CD4-positive, CD25-positive, alpha-beta regulatory T cell (primary cell): ENCODE results near the gene NFYA. TPM values are rescaled to one million over a fixed set of nuclear protein-coding genes. Genes with fewer than 3 reads are reported as not detected.
A peak's percentile ranks its signal among the peaks of the same experiment; 100 is the strongest.
"Not testable (repeated sequence)": the region's sequence is repeated elsewhere in the genome, so short reads cannot be mapped to it uniquely, and the experiment has no call there.

Source experiments
- ATAC-seq, 2 donors: fragments of 150-1000 bp; cut with Tn5 transposase; one replicate each; pipeline ENCODE4 v1.10.0; 2021; ENCODE audit warnings: low read depth in 2 of 2, moderate number of reproducible peaks in 2 of 2, moderate library complexity in 1 of 2
- DNase-seq, 3 donors: peaks; one replicate each; pipeline versions ENCODE4 v3.0.0 to v3.0.0-alpha.2; 2012 to 2022; ENCODE audit warnings: mixed read lengths in 1 of 3
- H3K27ac ChIP-seq: one replicate; pipeline ENCODE4 v1.7.0; 2013; ENCODE audit warnings: mild to moderate bottlenecking, low read length; ENCODE audit not compliant: insufficient read depth, poor library complexity, severe bottlenecking
- H3K27me3 ChIP-seq: one replicate; pipeline ENCODE4 v1.7.0; 2013; ENCODE audit warnings: low read length; ENCODE audit not compliant: control insufficient read depth, insufficient read depth
- H3K36me3 ChIP-seq: one replicate; pipeline ENCODE4 v1.7.0; 2013; ENCODE audit warnings: mild to moderate bottlenecking, low read length, moderate library complexity; ENCODE audit not compliant: control insufficient read depth, insufficient read depth
- H3K4me1 ChIP-seq: 2 replicates; pipeline ENCODE4 v1.7.0; 2013; ENCODE audit warnings: mild to moderate bottlenecking, low read length; ENCODE audit not compliant: insufficient read depth, control insufficient read depth, poor library complexity, severe bottlenecking
- H3K4me3 ChIP-seq: one replicate; pipeline ENCODE4 v1.7.0; 2013; ENCODE audit warnings: low read depth, mild to moderate bottlenecking, low read length, moderate library complexity
- H3K9me3 ChIP-seq, 2 experiments: 1 replicate in 1 of 2; 2 replicates in 1 of 2; pipeline ENCODE4 v1.7.0; 2013; ENCODE audit warnings: low read length in 2 of 2, mild to moderate bottlenecking in 1 of 2, moderate library complexity in 1 of 2; ENCODE audit not compliant: control insufficient read depth in 2 of 2
- H3K27ac Mint-ChIP-seq, 3 donors: one replicate each; pipeline ENCODE4 v1.8.0; 2020 to 2022; ENCODE audit warnings: mild to moderate bottlenecking in 3 of 3, mixed read lengths in 3 of 3, moderate library complexity in 2 of 3
- H3K27me3 Mint-ChIP-seq: one replicate; pipeline ENCODE4 v1.8.0; 2022; ENCODE audit warnings: mild to moderate bottlenecking, mixed read lengths
- H3K36me3 Mint-ChIP-seq: one replicate; pipeline ENCODE4 v1.8.0; 2020; ENCODE audit warnings: mixed read lengths
- H3K4me1 Mint-ChIP-seq, 4 donors: one replicate each; pipeline ENCODE4 v1.8.0; 2020 to 2022; ENCODE audit warnings: mixed read lengths in 4 of 4, mild to moderate bottlenecking in 1 of 4
- H3K4me3 Mint-ChIP-seq, 4 donors: one replicate each; pipeline ENCODE4 v1.8.0; 2020 to 2022; ENCODE audit warnings: mild to moderate bottlenecking in 4 of 4, mixed read lengths in 4 of 4, moderate library complexity in 3 of 4
- H3K9me3 Mint-ChIP-seq, 7 donors: one replicate each; pipeline ENCODE4 v1.8.0; 2020 to 2022; ENCODE audit warnings: mixed read lengths in 7 of 7, mild to moderate bottlenecking in 3 of 7, moderate library complexity in 2 of 7
- polyA plus RNA-seq, 4 donors: library from polyadenylated mRNA; unstranded; fragments of 300-500 nt; fragmentation: Illumina TruSeq; gene quantifications; one replicate each; pipeline ENCODE4 v1.2.3, GENCODE V29; 2021
- total RNA-seq: library from RNA; stranded (reverse); gene quantifications from one replicate; pipeline ENCODE4 v1.2.3, GENCODE V29; 2022

Gene NFYA
- total and polyA plus RNA-seq, 5 donors from 2014 or later: 15.9 to 37.9 (median 22.5) TPM

- peak in 1 of 3 donors; percentile 27 for DNase-seq
- H3K36me3 Mint-ChIP-seq: peaks cover 35% of the 10 kb centered on the region
- H3K36me3 ChIP-seq: peaks cover 48% of the 10 kb centered on the region
These were observed 28.1 kb downstream of the NFYA start for GRCh38 chr6:41100871-41101287.

GRCh38 chr6:41103847-41104246 lies 31.1 kb downstream of the NFYA start:
- no peak overlapping the region for H3K4me3 Mint-ChIP-seq
- H3K9me3 ChIP-seq: no peaks in the 10 kb centered on the region
- H3K27ac Mint-ChIP-seq: no peak overlapping the region
- H3K9me3 Mint-ChIP-seq: peaks cover 0 to 1% (median 0%) of the 10 kb centered on the region in 7 donors
- DNase-seq: peak in 1 of 3 donors; percentile 4
- no peak overlapping the region for H3K4me3 ChIP-seq
- H3K4me1 Mint-ChIP-seq: peaks cover 0 to 13% (median 0%) of the 10 kb centered on the region in 4 donors
- H3K27me3 Mint-ChIP-seq: no peaks in the 10 kb centered on the region
- no peak overlapping the region for H3K27ac ChIP-seq
- no peaks in the 10 kb centered on the region for H3K27me3 ChIP-seq
- peaks cover 18% of the 10 kb centered on the region for H3K36me3 ChIP-seq
- no peaks in the 10 kb centered on the region for H3K4me1 ChIP-seq
- H3K36me3 Mint-ChIP-seq: peaks cover 12% of the 10 kb centered on the region
- ATAC-seq: no peak

More at GRCh38 chr6:41100871-41101287, 28.1 kb downstream of the NFYA start:
- Mint-ChIP-seq H3K27ac (peak overlapping the region in 1 of 3 donors; percentile 74), H3K9me3 (peaks cover 0 to 2% (median 0%) of the 10 kb centered on the region in 7 donors), H3K4me3 (no peak overlapping the region), H3K4me1 (peaks cover 0 to 16% (median 9%) of the 10 kb centered on the region in 4 donors), H3K27me3 (no peaks in the 10 kb centered on the region)
- no peaks in the 10 kb centered on the region for H3K27me3 ChIP-seq
- no peak overlapping the region for H3K4me3 ChIP-seq
- H3K27ac ChIP-seq: no peak overlapping the region
- peak in 1 of 2 donors; percentile 74 for ATAC-seq
- no peaks in the 10 kb centered on the region for H3K9me3 ChIP-seq
- no peaks in the 10 kb centered on the region for H3K4me1 ChIP-seq

DNA sequence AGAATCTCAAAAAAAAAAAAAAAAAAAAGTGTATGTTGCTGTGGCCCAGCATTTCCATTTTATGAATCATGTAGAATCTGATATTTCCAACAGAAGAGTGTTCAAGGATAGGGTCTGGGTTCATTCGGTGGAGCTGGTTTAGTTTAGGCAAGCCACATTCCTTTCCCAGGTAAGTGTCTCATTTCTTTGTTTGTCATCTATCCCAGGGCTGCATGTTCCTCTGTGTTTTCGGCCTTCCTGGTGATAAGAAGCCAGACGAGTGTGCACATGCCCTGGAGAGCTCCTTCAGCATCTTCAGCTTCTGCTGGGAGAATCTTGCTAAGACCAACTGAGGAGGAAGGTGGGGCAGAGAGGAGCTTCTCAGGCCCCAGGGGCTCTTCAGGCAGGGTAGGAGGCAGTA lies 38.2 kb downstream of the NFYA start:
- Mint-ChIP-seq H3K9me3 (no peaks in the 10 kb centered on the region), H3K27me3 (no peaks in the 10 kb centered on the region), H3K4me3 (no peak overlapping the region), H3K27ac (no peak overlapping the region), H3K4me1 (peaks cover 0 to 2% (median 0%) of the 10 kb centered on the region in 4 donors), H3K36me3 (peaks cover 15% of the 10 kb centered on the region)
- DNase-seq (no peak), ATAC-seq (no peak)
- Histone ChIP-seq H3K9me3 (no peaks in the 10 kb centered on the region), H3K4me3 (no peak overlapping the region), H3K36me3 (peaks cover 3% of the 10 kb centered on the region), H3K4me1 (no peaks in the 10 kb centered on the region), H3K27ac (no peak overlapping the region), H3K27me3 (no peaks in the 10 kb centered on the region)

GRCh38 chr6:41115027-41115426 lies 42.3 kb downstream of the NFYA start:
- H3K27me3 Mint-ChIP-seq, H3K9me3 Mint-ChIP-seq, H3K4me3 Mint-ChIP-seq, H3K27ac Mint-ChIP-seq, H3K4me3 ChIP-seq, DNase-seq, H3K4me1 Mint-ChIP-seq, H3K36me3 ChIP-seq, H3K27ac ChIP-seq, H3K27me3 ChIP-seq, H3K4me1 ChIP-seq, ATAC-seq, H3K9me3 ChIP-seq: not testable (repeated sequence)
- peaks cover 26% of the 10 kb centered on the region for H3K36me3 Mint-ChIP-seq

GRCh38 chr6:41119508-41119907 lies 46.7 kb downstream of the NFYA start:
- DNase-seq (no peak), ATAC-seq (no peak)
- Mint-ChIP-seq H3K9me3 (peaks cover 0 to 2% (median 0%) of the 10 kb centered on the region in 7 donors), H3K4me1 (no peaks in the 10 kb centered on the region), H3K36me3 (peaks cover 38% of the 10 kb centered on the region), H3K27ac (peak overlapping the region in 1 of 3 donors; percentile 15), H3K27me3 (no peaks in the 10 kb centered on the region), H3K4me3 (no peak overlapping the region)
- Histone ChIP-seq H3K9me3 (no peaks in the 10 kb centered on the region), H3K36me3 (peaks cover 9% of the 10 kb centered on the region), H3K27me3 (no peaks in the 10 kb centered on the region), H3K4me1 (no peaks in the 10 kb centered on the region), H3K4me3 (no peak overlapping the region), H3K27ac (no peak overlapping the region)

GRCh38 chr6:41120058-41120457 lies 47.3 kb downstream of the NFYA start:
- no peaks in the 10 kb centered on the region for H3K4me1 Mint-ChIP-seq
- H3K27me3 Mint-ChIP-seq: no peaks in the 10 kb centered on the region
- no peak overlapping the region for H3K27ac ChIP-seq
- no peaks in the 10 kb centered on the region for H3K9me3 ChIP-seq
- ATAC-seq: no peak
- H3K9me3 Mint-ChIP-seq: peaks cover 0 to 2% (median 0%) of the 10 kb centered on the region in 7 donors
- no peaks in the 10 kb centered on the region for H3K27me3 ChIP-seq
- peaks cover 9% of the 10 kb centered on the region for H3K36me3 ChIP-seq
- peak overlapping the region in 2 of 3 donors; percentile 15 to 48 for H3K27ac Mint-ChIP-seq
- H3K4me3 Mint-ChIP-seq: no peak overlapping the region
- H3K4me1 ChIP-seq: no peaks in the 10 kb centered on the region
- DNase-seq: no peak
- peaks cover 35% of the 10 kb centered on the region for H3K36me3 Mint-ChIP-seq
- no peak overlapping the region for H3K4me3 ChIP-seq

GRCh38 chr6:41122373-41122772 lies 49.6 kb downstream of the NFYA start:
- DNase-seq: no peak
- no peak for ATAC-seq
- peaks cover 36% of the 10 kb centered on the region for H3K36me3 Mint-ChIP-seq

GRCh38 chr6:41122918-41123317 lies 50.1 kb downstream of the NFYA start:
- Histone ChIP-seq H3K27me3 (no peaks in the 10 kb centered on the region), H3K9me3 (no peaks in the 10 kb centered on the region), H3K4me3 (no peak overlapping the region), H3K27ac (no peak overlapping the region), H3K4me1 (no peaks in the 10 kb centered on the region), H3K36me3 (peaks cover 9% of the 10 kb centered on the region)
- H3K27ac Mint-ChIP-seq: no peak overlapping the region
- ATAC-seq (no peak), DNase-seq (no peak)
- H3K27me3 Mint-ChIP-seq: no peaks in the 10 kb centered on the region
- H3K4me3 Mint-ChIP-seq: no peak overlapping the region
- H3K4me1 Mint-ChIP-seq: no peaks in the 10 kb centered on the region
- H3K9me3 Mint-ChIP-seq: peaks cover 0 to 2% (median 0%) of the 10 kb centered on the region in 7 donors
- peaks cover 33% of the 10 kb centered on the region for H3K36me3 Mint-ChIP-seq

More at GRCh38 chr6:41122373-41122772, 49.6 kb downstream of the NFYA start:
- H3K9me3 ChIP-seq: no peaks in the 10 kb centered on the region
- Mint-ChIP-seq H3K27ac (no peak overlapping the region), H3K9me3 (peaks cover 0 to 2% (median 0%) of the 10 kb centered on the region in 7 donors), H3K4me1 (no peaks in the 10 kb centered on the region), H3K4me3 (no peak overlapping the region), H3K27me3 (no peaks in the 10 kb centered on the region)
- H3K4me3 ChIP-seq: no peak overlapping the region
- H3K27ac ChIP-seq: no peak overlapping the region
- H3K4me1 ChIP-seq: no peaks in the 10 kb centered on the region
- peaks cover 9% of the 10 kb centered on the region for H3K36me3 ChIP-seq
- no peaks in the 10 kb centered on the region for H3K27me3 ChIP-seq
